Activated CD4-positive, alpha-beta T cell treated with anti-CD3 and anti-CD28 coated beads, Interleukin-2, amount 10 ng/mL, durations not matched to agents 24 days and 14 days (primary cell): ENCODE data around the gene KCNJ1. TPM values are rescaled to one million over a fixed set of nuclear protein-coding genes. Genes with fewer than 3 reads are reported as not detected.
A peak's percentile ranks its signal among the peaks of the same experiment; 100 is the strongest.

Experiments
- DNase-seq: peaks from one replicate; pipeline ENCODE4 v3.0.0; 2022
- H3K27ac Mint-ChIP-seq: one replicate; pipeline ENCODE4 v1.8.0; 2022; ENCODE audit warnings: mild to moderate bottlenecking, mixed read lengths
- H3K27me3 Mint-ChIP-seq: one replicate; pipeline ENCODE4 v1.8.0; 2022; ENCODE audit warnings: mixed read lengths
- H3K36me3 Mint-ChIP-seq: one replicate; pipeline ENCODE4 v1.8.0; 2022; ENCODE audit warnings: low read depth, mild to moderate bottlenecking, mixed read lengths
- H3K4me1 Mint-ChIP-seq: one replicate; pipeline ENCODE4 v1.8.0; 2021; ENCODE audit warnings: mixed read lengths
- H3K4me3 Mint-ChIP-seq: one replicate; pipeline ENCODE4 v1.8.0; 2022; ENCODE audit warnings: mild to moderate bottlenecking, moderate library complexity, mixed read lengths
- H3K9me3 Mint-ChIP-seq: one replicate; pipeline ENCODE4 v1.8.0; 2021; ENCODE audit warnings: mixed read lengths
- intact Hi-C: fragments of 100-400 bp; cut with micrococcal nuclease; formaldehyde crosslinking; loops from one replicate; pipeline ENCODE4 v1.15.1; 2023
- total RNA-seq: library from RNA; stranded (reverse); gene quantifications from 2 replicates; pipeline ENCODE4 v1.2.3, GENCODE V29; 2022

The KCNJ1 gene
- total RNA-seq, 1 donor from 2014 or later: not detected

DNA sequence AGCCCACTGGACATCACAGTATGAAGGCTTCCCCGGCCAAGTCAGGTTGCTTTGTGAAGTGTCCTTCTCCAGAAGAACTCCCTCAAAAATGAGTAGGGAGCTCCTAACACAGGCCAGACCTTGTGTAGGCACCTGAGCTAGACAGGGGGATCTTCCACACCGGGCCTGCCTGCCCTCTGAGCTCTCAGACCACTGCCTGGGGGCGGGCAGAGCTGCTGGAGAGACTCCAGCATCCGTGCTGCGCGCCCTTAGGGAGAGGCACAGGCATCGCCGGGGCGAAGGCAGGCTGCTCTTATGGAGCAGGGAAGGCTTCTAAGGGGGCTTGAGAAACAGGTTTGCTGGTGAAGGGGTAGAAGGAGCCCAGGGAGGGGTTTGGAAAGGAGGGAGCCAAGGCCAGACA is 28.4 kb upstream of the KCNJ1 start:
- Mint-ChIP-seq H3K27ac (no peak overlapping the region), H3K4me1 (peaks cover 8% of the 10 kb centered on the region), H3K4me3 (no peak overlapping the region), H3K9me3 (no peaks in the 10 kb centered on the region), H3K27me3 (peaks cover 54% of the 10 kb centered on the region), H3K36me3 (no peaks in the 10 kb centered on the region)
- intact Hi-C loops: no loop called here
- DNase-seq: peak; percentile 54

DNA sequence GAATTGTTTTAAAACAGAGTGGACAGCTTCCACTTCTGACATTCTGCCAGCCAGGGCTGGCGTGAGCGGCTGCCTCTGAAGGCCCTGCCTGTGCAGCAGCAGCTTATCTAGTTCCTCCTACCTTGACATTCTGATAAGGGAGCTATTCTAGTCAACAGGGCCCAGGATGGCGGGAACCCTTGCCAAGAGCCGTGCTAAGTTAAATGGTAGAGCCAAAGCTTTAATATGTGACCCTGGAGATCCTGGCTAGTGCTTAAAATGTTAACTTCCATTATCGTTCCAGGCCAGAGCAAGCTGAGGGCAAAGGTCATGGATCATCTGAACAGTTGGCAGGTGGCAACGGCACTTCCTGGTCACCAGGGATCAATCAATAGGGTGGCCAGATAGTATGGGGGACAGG is 27.6 kb upstream of the KCNJ1 start:
- Mint-ChIP-seq H3K4me3 (no peak overlapping the region), H3K36me3 (no peaks in the 10 kb centered on the region), H3K9me3 (no peaks in the 10 kb centered on the region), H3K27ac (no peak overlapping the region), H3K4me1 (peaks cover 8% of the 10 kb centered on the region), H3K27me3 (peaks cover 61% of the 10 kb centered on the region)
- intact Hi-C loops: no loop called here
- DNase-seq: no peak

DNA sequence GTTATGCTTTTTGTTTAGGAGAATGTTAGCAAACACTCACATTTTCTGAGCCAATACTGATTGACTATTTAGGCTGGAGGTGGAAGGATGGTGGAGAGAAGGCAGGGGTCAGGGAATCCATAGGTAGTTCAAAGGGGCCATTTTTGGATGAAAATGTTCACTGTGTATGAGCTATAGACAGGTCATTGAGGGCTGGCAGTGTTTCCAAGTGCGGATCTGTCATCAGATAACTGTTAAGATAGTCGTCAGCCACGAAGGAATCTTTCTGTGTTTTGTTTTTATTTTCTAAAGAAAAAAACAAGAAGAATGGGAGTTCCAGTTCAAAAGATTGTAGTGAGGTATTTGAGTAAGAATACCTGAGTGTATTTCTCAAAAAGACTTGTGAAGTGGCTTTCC is 27.2 kb upstream of the KCNJ1 start:
- Mint-ChIP-seq H3K4me1 (peaks cover 8% of the 10 kb centered on the region), H3K9me3 (no peaks in the 10 kb centered on the region), H3K36me3 (no peaks in the 10 kb centered on the region), H3K27me3 (peaks cover 65% of the 10 kb centered on the region), H3K4me3 (no peak overlapping the region), H3K27ac (no peak overlapping the region)
- DNase-seq: no peak
- intact Hi-C loops: no loop called here

DNA sequence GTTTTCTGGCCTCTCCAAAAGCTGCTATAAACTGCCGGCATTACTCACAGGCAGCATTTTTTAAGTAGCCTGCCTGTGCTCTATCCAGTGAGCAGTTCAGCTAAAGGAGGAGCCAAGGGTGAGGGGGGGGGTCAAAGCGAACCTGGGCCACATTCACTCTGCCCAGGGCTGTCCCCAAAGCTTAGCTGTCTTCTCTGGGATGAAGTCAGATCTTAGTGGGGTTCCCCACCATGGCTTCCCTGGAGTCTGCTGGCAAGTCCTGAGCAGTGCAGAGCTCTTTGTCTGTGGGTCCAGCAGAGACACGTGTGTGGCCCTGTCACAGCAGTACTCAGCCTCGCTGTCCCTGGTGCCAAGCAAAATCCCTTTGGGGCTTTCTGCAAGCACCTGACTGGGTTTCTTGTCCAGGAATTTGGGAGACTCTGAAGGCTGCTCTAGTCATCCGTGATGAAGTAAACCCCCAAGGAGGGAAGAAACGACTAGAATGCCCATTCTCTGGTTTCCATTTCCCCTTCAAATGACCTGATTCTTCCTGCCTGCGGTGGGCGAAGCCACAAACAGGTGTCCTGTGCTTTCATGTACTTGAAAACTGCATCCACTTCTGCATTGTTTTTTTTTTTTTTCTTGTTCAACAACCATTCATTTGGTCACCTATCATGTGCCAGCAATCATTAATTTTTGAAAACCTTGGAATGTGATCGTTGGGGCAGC is 26.6 kb upstream of the KCNJ1 start:
- H3K4me3 Mint-ChIP-seq: no peak overlapping the region
- no peak overlapping the region for H3K27ac Mint-ChIP-seq
- peaks cover 66% of the 10 kb centered on the region for H3K27me3 Mint-ChIP-seq
- H3K9me3 Mint-ChIP-seq: no peaks in the 10 kb centered on the region
- peaks cover 8% of the 10 kb centered on the region for H3K4me1 Mint-ChIP-seq
- intact Hi-C loops: no loop called here
- no peak for DNase-seq
- H3K36me3 Mint-ChIP-seq: no peaks in the 10 kb centered on the region

DNA sequence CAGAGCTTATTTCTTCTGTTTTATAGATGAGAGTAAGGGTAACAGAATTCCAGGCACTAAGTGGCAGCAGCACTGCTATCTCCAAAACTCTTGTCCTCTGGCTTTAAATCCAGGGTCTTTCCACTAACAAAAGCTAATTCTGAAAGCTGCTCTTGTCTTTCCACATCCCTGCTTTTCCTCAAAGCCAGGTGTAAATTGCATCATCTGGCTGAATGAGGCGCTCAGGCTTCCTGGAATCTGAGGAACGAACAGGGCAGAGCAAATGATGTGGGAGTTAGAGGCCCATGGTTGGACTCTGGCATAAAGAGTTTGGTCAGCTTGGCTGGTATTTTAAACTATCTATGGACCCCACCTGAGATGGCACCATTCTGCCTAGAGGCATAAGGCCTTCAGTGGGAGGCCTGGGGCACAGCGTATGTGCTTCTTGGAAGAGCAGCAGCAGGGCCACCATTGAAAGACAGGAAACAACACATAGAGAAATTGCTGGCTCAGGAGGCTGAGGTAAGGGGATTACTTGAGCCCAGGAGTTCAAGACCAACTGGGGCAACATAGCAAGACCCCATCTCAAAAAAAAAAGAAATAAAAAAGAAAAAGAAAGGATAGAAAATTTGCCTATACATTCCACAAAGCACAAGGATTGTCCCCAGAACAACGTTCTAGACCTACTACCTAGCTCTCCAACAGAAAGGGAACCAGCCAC is 25.9 kb upstream of the KCNJ1 start:
- H3K27ac Mint-ChIP-seq: no peak overlapping the region
- peaks cover 8% of the 10 kb centered on the region for H3K4me1 Mint-ChIP-seq
- DNase-seq: no peak
- intact Hi-C loops: no loop called here
- no peaks in the 10 kb centered on the region for H3K9me3 Mint-ChIP-seq
- no peaks in the 10 kb centered on the region for H3K36me3 Mint-ChIP-seq
- H3K27me3 Mint-ChIP-seq: peaks cover 68% of the 10 kb centered on the region
- H3K4me3 Mint-ChIP-seq: no peak overlapping the region

DNA sequence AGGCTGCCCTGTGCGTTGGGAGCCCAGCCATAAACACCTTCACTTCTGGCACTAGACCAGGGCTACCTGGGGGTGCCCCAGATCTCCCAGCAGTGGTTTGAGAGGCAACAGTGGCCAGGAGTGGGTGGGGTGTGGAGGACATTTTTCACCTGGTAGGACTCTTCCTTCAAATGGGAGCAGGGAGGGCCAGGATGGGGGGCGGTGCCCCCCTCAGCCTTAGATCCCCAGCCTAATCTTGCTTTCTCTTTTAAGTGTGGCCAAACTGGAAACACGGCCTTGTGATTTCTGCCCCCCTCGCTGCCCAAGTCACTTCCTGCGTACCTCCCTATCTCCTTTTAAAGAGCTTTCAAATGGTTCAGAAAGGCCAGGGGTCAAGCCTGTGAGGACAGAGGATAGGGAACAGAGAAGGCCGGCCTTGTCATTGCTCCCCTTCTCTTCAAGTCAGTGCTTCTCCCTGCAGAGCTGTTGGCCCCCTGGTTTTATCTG is 24.9 kb upstream of the KCNJ1 start:
- intact Hi-C loops: loop anchor here (2.0 kb wide), 1 partner anchor 13 kb away; no protein-coding TSS in a partner anchor
- Mint-ChIP-seq H3K27me3 (peaks cover 68% of the 10 kb centered on the region), H3K4me3 (no peak overlapping the region), H3K36me3 (no peaks in the 10 kb centered on the region), H3K27ac (no peak overlapping the region), H3K4me1 (peaks cover 8% of the 10 kb centered on the region), H3K9me3 (no peaks in the 10 kb centered on the region)
- DNase-seq: no peak

DNA sequence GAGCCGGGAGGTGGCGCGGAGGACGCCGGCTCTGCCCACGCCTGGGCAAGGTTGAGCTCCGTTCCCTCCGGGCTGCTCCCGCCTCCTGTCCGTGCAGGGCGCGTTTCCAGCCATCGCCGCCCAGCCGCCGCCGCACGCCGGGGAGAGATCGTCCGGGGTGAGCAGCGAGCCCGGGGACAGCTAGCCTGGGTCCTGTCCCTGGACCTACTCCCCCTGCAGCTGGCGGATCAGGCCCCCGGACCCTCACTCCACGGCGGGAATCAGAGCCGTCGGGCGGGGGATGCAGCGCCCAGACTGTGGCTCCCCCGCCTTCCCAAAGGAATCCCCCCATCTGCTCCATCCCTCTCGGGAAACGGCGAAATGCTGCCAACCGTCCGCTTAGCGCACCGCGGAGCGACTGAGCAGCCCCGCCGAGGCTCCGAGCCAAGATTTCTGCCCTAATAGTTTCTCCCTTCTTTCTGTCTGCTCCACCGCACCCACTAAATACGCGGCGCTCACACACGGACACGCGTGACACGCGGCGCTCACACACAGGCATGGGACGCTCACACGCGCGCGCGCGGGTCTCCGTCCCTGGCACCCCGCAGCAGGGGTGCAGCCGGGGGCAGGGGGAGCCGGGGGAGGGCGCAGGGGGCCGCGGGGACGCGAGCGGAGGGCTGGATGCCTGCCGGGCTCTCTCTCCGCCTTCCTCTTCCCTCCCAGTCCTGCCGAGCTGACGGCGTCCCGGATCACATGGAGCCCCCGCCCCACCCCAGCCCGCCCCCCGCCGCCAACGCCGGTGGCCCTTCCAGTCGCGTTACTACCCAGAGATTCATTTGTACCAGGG is 23.7 kb upstream of the KCNJ1 start, which contains the start of gene KCNJ5:
KCNJ5 (plus strand) TSS at position 814 of the 826 bp plus-strand sequence. CDS start 19,918 bp downstream, outside the sequence.
- H3K9me3 Mint-ChIP-seq: no peaks in the 10 kb centered on the region
- peaks cover 70% of the 10 kb centered on the region for H3K27me3 Mint-ChIP-seq
- no peak within 1 kb of the TSS for H3K27ac Mint-ChIP-seq
- H3K36me3 Mint-ChIP-seq: no peaks in the 10 kb centered on the region
- no peak for DNase-seq
- H3K4me1 Mint-ChIP-seq: peaks cover 8% of the 10 kb centered on the region
- intact Hi-C loops: loop anchor here (2.0 kb wide), 1 partner anchor 14 kb away; no protein-coding TSS in a partner anchor
- H3K4me3 Mint-ChIP-seq: peak within 1 kb of the TSS; percentile 75

DNA sequence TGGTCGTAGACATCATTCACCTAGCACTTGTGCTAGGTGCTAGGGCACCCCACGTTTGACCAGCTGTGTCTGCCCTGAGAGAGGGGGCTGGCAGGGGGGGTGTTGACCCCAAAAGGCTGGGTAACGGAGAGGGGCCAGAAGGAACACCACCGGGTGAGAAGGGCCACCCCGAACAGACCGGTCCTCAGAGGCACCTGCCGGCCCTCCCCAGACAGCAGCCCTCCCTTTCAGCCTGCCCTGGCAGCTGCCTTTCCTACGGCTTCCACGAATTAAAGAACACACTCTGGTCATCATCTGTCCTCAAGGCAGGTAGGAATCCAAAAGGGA is 23.1 kb upstream of the KCNJ1 start:
- no peak for DNase-seq
- intact Hi-C loops: loop anchor here (2.0 kb wide), 1 partner anchor 15 kb away; no protein-coding TSS in a partner anchor
- H3K4me3 Mint-ChIP-seq: peak overlapping the region; percentile 18
- H3K27me3 Mint-ChIP-seq: peaks cover 73% of the 10 kb centered on the region
- no peak overlapping the region for H3K27ac Mint-ChIP-seq
- peaks cover 8% of the 10 kb centered on the region for H3K4me1 Mint-ChIP-seq
- no peaks in the 10 kb centered on the region for H3K9me3 Mint-ChIP-seq
- no peaks in the 10 kb centered on the region for H3K36me3 Mint-ChIP-seq

DNA sequence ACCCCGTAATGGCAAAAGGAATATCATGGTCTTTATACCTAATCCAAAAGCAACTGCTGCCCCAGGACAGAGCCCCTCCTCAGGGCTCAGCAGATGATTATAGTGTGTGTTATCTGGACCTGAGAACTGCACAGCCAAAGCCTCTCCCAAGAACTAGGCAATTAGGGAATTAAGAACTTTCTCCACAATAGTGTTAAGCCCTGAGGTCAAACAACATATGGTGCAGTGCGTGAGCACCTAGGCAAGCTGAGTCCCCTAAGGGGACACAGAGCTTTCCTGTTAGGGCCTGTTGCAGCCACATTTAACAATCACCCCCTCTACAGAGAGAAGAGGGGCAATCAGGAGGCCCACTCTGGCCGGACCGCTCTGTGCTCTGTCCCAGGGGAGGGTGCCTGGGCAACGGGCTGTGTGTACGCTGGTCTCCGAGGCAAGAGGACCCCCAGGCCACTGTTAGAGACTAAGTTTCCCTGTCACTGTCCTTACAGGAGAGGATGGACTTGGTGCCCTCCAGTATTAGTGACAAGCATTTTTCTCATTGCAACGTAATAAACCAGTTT is 22.6 kb upstream of the KCNJ1 start:
- H3K27ac Mint-ChIP-seq: no peak overlapping the region
- H3K4me1 Mint-ChIP-seq: peaks cover 8% of the 10 kb centered on the region
- H3K36me3 Mint-ChIP-seq: no peaks in the 10 kb centered on the region
- intact Hi-C loops: loop anchor here (2.0 kb wide), 1 partner anchor 15 kb away; no protein-coding TSS in a partner anchor
- no peak for DNase-seq
- peaks cover 73% of the 10 kb centered on the region for H3K27me3 Mint-ChIP-seq
- H3K4me3 Mint-ChIP-seq: no peak overlapping the region
- H3K9me3 Mint-ChIP-seq: no peaks in the 10 kb centered on the region

DNA sequence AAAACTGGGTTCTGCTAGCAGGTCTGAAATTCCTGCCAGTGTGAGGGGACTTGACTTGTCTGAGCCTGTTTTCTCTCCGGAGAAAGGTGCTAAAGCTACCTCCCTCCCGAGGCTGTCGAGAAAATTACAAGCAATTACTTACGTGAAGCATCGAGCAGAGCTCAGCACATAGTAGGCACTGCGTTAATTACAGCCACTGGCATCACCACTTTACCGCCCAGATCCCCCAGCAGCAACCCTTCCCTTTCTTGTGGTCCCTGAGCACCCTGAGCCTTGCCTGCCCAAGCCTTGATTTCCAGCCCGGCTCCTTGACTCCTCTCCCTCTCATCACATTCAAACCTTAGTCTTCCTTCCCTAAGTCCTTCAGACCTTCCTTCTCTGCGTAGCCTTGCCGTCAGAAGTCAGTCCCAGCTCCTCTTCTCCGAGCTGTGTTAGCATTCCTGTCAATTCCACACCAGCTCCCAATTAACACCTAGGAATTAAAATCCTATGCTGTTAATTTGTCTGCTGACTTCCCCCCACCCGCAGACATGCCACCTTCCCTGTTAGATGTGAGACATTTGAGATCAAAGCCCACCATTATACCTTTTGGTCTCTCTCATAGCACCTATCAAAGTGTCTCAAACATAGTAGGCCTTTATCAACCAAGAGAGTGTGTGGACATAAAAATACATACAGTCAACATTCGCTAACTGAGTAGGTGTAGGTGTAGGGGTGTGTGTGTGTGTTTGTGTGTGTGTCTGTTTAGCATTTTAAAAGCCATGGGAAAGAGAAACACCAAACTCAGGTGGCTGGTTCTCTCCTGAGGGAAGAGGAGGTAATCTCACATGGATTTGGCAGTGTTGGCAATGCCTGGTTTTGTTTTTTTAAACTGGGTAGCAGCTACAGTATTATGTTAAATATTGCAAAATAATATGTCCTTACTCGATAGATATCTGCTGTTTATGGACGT is 21.2 kb upstream of the KCNJ1 start:
- DNase-seq: no peak
- H3K27ac Mint-ChIP-seq: no peak overlapping the region
- H3K36me3 Mint-ChIP-seq: no peaks in the 10 kb centered on the region
- H3K27me3 Mint-ChIP-seq: peaks cover 74% of the 10 kb centered on the region
- no peak overlapping the region for H3K4me3 Mint-ChIP-seq
- H3K9me3 Mint-ChIP-seq: no peaks in the 10 kb centered on the region
- intact Hi-C loops: no loop called here
- H3K4me1 Mint-ChIP-seq: peaks cover 4% of the 10 kb centered on the region

DNA sequence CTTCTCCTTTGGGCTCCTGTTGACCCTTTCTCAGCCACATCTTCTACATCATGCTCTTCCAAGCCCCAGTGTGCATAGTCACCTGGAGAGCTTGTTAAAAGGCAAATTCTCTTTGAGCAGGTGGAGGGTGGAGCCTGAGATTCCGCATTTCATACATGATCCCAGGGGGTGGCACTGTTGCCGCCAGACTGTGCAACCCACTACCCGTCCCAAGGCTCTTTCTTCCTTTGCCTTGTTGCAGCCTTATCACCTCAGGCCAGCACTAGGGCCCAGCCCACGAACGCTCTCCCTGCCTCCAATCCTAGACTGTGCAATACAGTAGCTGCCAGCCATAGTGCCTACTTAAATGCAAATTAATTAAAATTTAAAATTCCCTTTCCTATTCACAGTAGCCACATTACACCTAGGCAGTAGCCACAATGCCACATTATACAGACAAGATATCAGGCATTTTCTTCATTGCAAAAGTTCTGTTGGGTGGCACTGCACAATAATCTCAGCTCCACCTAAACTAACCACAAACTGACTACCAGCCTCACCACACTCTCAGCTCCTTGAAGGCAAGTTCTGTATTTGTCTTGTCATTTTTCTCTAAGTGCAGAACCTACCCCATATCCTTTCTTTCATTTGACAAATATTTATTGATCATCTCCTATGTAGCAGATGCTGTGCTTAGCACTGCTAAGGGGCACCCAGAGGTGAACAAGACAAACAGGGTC is 19.5 kb upstream of the KCNJ1 start:
- no peak overlapping the region for H3K4me3 Mint-ChIP-seq
- peaks cover 3% of the 10 kb centered on the region for H3K4me1 Mint-ChIP-seq
- H3K27me3 Mint-ChIP-seq: peaks cover 74% of the 10 kb centered on the region
- H3K36me3 Mint-ChIP-seq: no peaks in the 10 kb centered on the region
- no peak overlapping the region for H3K27ac Mint-ChIP-seq
- DNase-seq: no peak
- intact Hi-C loops: loop anchor here (1.0 kb wide), 1 partner anchor 446 kb away; no protein-coding TSS in a partner anchor
- no peaks in the 10 kb centered on the region for H3K9me3 Mint-ChIP-seq

DNA sequence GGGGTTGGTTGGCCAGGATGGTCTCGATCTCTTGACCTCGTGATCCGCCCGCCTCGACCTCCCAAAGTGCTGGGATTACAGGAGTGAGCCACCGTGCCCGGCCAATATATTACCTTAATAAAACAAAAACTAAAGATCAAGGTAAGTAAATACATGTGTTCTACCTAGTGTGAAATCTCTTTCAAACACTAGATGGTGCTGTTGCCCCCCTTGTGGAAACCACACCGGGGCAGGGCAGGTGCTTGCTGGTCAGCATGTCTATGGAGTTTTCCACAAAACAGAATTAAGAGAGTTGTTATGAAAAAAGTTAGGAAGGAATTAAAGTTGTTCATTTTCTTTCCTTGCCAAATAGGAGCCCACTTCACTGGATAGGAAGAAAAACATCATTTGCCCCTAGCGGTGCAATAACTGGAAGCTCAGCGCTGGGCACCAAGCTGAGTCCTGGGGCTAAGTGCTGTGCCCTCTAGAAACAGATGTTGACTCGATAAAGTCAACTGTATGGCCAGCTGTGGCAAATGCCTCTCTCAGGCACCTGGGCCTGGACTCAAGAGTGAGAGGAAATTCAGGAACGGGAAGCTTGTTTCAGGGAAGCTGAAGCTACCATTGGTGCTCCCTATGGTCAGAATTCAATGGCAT is 17.7 kb upstream of the KCNJ1 start:
- intact Hi-C loops: loop anchor here (1.0 to 5.0 kb wide), 2 partner anchors 71 to 232 kb away; no protein-coding TSS in a partner anchor
- H3K4me1 Mint-ChIP-seq: no peaks in the 10 kb centered on the region
- H3K36me3 Mint-ChIP-seq: no peaks in the 10 kb centered on the region
- no peaks in the 10 kb centered on the region for H3K9me3 Mint-ChIP-seq
- peaks cover 61% of the 10 kb centered on the region for H3K27me3 Mint-ChIP-seq
- no peak overlapping the region for H3K4me3 Mint-ChIP-seq
- DNase-seq: peak; percentile 90
- H3K27ac Mint-ChIP-seq: no peak overlapping the region
